Heart left ventricle (tissue), 16 donors: ENCODE results near the gene TMEM59. TPM values are rescaled to one million over a fixed set of nuclear protein-coding genes. Genes with fewer than 3 reads are reported as not detected.

Source experiments
- ATAC-seq, 4 donors: fragments of 200-7000 bp; cut with Tn5 transposase; one replicate each; pipeline ENCODE4 v1.9.1; 2020 to 2022; ENCODE audit warnings: moderate library complexity in 4 of 4, mild to moderate bottlenecking in 3 of 4, moderate number of reproducible peaks in 1 of 4
- DNase-seq, 5 donors: peaks; one replicate each; pipeline ENCODE4 v3.0.0-alpha.2; 2020
- H3K27ac ChIP-seq, 12 donors: fragments of 200-600 bp; sonication (generic) in 4 of 12; one replicate each; pipeline versions ENCODE4 v1.5.0 to v1.8.0; 2016 to 2022; ENCODE audit warnings: mild to moderate bottlenecking in 2 of 12
- H3K27me3 ChIP-seq, 9 donors: fragments of 200-600 bp; sonication (generic) in 2 of 9; one replicate each; pipeline versions ENCODE4 v1.5.1 to v1.8.0; 2016 to 2022; ENCODE audit warnings: mild to moderate bottlenecking in 3 of 9
- H3K36me3 ChIP-seq, 9 donors: fragments of 200-600 bp; sonication (generic) in 2 of 9; one replicate each; pipeline versions ENCODE4 v1.5.0 to v1.8.0; 2018 to 2022; ENCODE audit warnings: mild to moderate bottlenecking in 2 of 9
- H3K4me1 ChIP-seq, 12 donors: fragments of 200-600 bp; sonication (generic) in 4 of 12; one replicate each; pipeline versions ENCODE4 v1.5.0 to v1.8.0; 2016 to 2022; ENCODE audit warnings: mild to moderate bottlenecking in 3 of 12
- H3K4me3 ChIP-seq, 12 donors: fragments of 200-600 bp; sonication (generic) in 4 of 12; one replicate each; pipeline versions ENCODE4 v1.5.0 to v1.8.0; 2017 to 2022; ENCODE audit warnings: mild to moderate bottlenecking in 9 of 12, moderate library complexity in 4 of 12
- H3K9me3 ChIP-seq, 12 donors: fragments of 200-600 bp; sonication (generic) in 4 of 12; one replicate each; pipeline versions ENCODE4 v1.5.0 to v1.8.0; 2016 to 2022; ENCODE audit warnings: mild to moderate bottlenecking in 1 of 12
- CTCF ChIP-seq, 12 donors: fragments of 200-600 bp; sonication (generic) in 4 of 12; IDR thresholded peaks; one replicate each; pipeline versions ENCODE4 v1.5.0 to v1.8.0; 2018 to 2022; ENCODE audit warnings: antibody characterized with exemption in 12 of 12, mild to moderate bottlenecking in 5 of 12
- POLR2A ChIP-seq, 2 donors: fragments of 450-650 bp; IDR thresholded peaks; one replicate each; pipeline ENCODE4 v1.6.1; 2017; ENCODE audit warnings: antibody characterized with exemption in 2 of 2, mild to moderate bottlenecking in 2 of 2, moderate library complexity in 2 of 2
- WGBS, 4 donors: extraction: QIAGEN DNeasy Blood & Tissue Kit in 2 of 4; methylation state at CpG; one replicate each; pipeline versions ENCODE4 v1.1.5 to v1.1.7; 2013 to 2018; 5-methylcytosine and 5-hydroxymethylcytosine counted together
- intact Hi-C, 10 donors: fragments of 100-400 bp; cut with DNase I; formaldehyde crosslinking; loops; one replicate each; pipeline versions ENCODE4 v1.11.1 to v1.14.2; 2022
- polyA plus RNA-seq, 2 donors: library from polyadenylated mRNA; stranded (reverse); fragments of 200-250 nt; gene quantifications; one replicate each; pipeline ENCODE4 v1.2.3, GENCODE V29; 2013
- total RNA-seq, 9 donors: library from RNA; depleted of rRNA in 2 of 9; stranded (reverse); fragments of >200 nt in 2 of 9; fragmentation: NEBNext Ultra II Directional in 3 of 9; extraction: Animal tissue kit (Norgen Biotek cat#: 25700) in 3 of 9; gene quantifications; one replicate each; pipeline versions ENCODE4 v1.1.0 to v1.2.4, GENCODE V29; 2016 to 2023
- donor health status: ischemic (EF 13 %, LVEDD 7.1; RV severe dilation, severe dysfunction).
- donor health status: healthy with polysubstance abuse.
- donor health status: DM: no; HTN: yes; CAD: no.
- donor health status: DM: no; HTN: no; CAD: no.
- donor health status: ischemic (EF 25% LVEDD 6.9; RV normal size, moderate dysfunction).
- donor health status: ischemic (EF 25% LVEDD 5.7; RV mildly dilated, moderate dysfunction).
- donor health status: healthy.
- donor health status: DM: yes; HTN: yes; CAD: no.
- donor health status: ischemic (EF 35%, LVEDD 5.7; RV mildly dilated, moderate dysfunction).
- donor health status: nonischemic (EF 11% LVEDD 7.7; RV severe dilation, severe dysfunction).
- donor health status: DM: yes; HTN: yes; CAD: no.
- donor health status: PGD.
- donor health status: ischemic (EF 29% LVEDD 5.4; RV normal size, mild dysfunction).
- donor health status: nonischemic (EF 23%, LVEDD 6.1; RV moderate dilation, normal function).

The TMEM59 gene
- total and polyA plus RNA-seq, 11 donors: 124 to 496 (median 352) TPM

- H3K27ac ChIP-seq: no peak overlapping the region
- ATAC-seq (no peak), DNase-seq (no peak)
- intact Hi-C loops: no loop called here
- 86 to 91% (median 89%) methylated on average over 2 of the region's 2 CpGs for WGBS, 4 donors
- H3K4me3 ChIP-seq: no peak overlapping the region
- H3K4me1 ChIP-seq: no peaks in the 10 kb centered on the region
- H3K36me3 ChIP-seq: peaks cover 0 to 17% (median 12%) of the 10 kb centered on the region in 9 donors
- no peaks in the 10 kb centered on the region for H3K27me3 ChIP-seq
- TF ChIP-seq CTCF (IDR thresholded peaks at IDR 0.05) (no peak), POLR2A (IDR thresholded peaks at IDR 0.05) (no peak)
- H3K9me3 ChIP-seq: no peaks in the 10 kb centered on the region
These were observed 31.8 kb upstream of the TMEM59 start for GRCh38 chr1:54084794-54085193.

- Histone ChIP-seq H3K27ac (no peak overlapping the region), H3K36me3 (peaks cover 0 to 4% (median 0%) of the 10 kb centered on the region in 9 donors), H3K4me3 (no peak overlapping the region), H3K4me1 (peaks cover 0 to 5% (median 0%) of the 10 kb centered on the region in 12 donors), H3K27me3 (no peaks in the 10 kb centered on the region), H3K9me3 (no peaks in the 10 kb centered on the region)
- DNase-seq (peak; percentile 29 to 68 (median 44)), ATAC-seq (peak in 3 of 4 donors; percentile 78 to 83 (median 78))
- 86 to 92% (median 89%) methylated on average over 8 of the region's 8 CpGs for WGBS, 4 donors
- intact Hi-C loops: loop anchor here in 1 of 10 donors (2.0 kb wide), 1 partner anchor 35 kb away; no protein-coding TSS in a partner anchor
- no peak for TF ChIP-seq POLR2A (IDR thresholded peaks at IDR 0.05)
- TF ChIP-seq CTCF (IDR thresholded peaks at IDR 0.05): peak; percentile 31 to 68 (median 56)
These were observed 28.6 kb upstream of the TMEM59 start for GRCh38 chr1:54081306-54082270.

GRCh38 chr1:54080598-54081049 lies 27.6 kb upstream of the TMEM59 start:
- no peak for TF ChIP-seq CTCF (IDR thresholded peaks at IDR 0.05)
- TF ChIP-seq POLR2A (IDR thresholded peaks at IDR 0.05): no peak
- 93 to 95% (median 94%) methylated on average over 2 of the region's 2 CpGs for WGBS, 4 donors
- no peak for ATAC-seq
- Histone ChIP-seq H3K27me3 (no peaks in the 10 kb centered on the region), H3K9me3 (no peaks in the 10 kb centered on the region), H3K36me3 (peaks cover 0 to 4% (median 0%) of the 10 kb centered on the region in 9 donors), H3K4me1 (peaks cover 0 to 5% (median 0%) of the 10 kb centered on the region in 12 donors), H3K4me3 (no peak overlapping the region), H3K27ac (no peak overlapping the region)
- no peak for DNase-seq
- intact Hi-C loops: loop anchor here in 1 of 10 donors (2.0 kb wide), 1 partner anchor 36 kb away; no protein-coding TSS in a partner anchor

GRCh38 chr1:54077359-54077758 lies 24.4 kb upstream of the TMEM59 start:
- Histone ChIP-seq H3K36me3 (peaks cover 0 to 8% (median 0%) of the 10 kb centered on the region in 9 donors), H3K4me3 (no peak overlapping the region), H3K4me1 (peaks cover 0 to 5% (median 0%) of the 10 kb centered on the region in 12 donors), H3K27ac (no peak overlapping the region), H3K9me3 (no peaks in the 10 kb centered on the region), H3K27me3 (no peaks in the 10 kb centered on the region)
- no peak for ATAC-seq
- intact Hi-C loops: loop anchor here in 6 of 10 donors (10.0 kb wide), 4 partner anchors 127 to 737 kb away; partner anchors contain the start of genes TTC22 (in 4 of the 6), CYB5RL (in 1 of the 6), MRPL37 (in 1 of the 6) and SSBP3 (in 1 of the 6)
- TF ChIP-seq POLR2A (IDR thresholded peaks at IDR 0.05) (no peak), CTCF (IDR thresholded peaks at IDR 0.05) (no peak)
- DNase-seq: no peak
